GM12873 (cell line): ENCODE results near the gene EPB41L4B.

Experiments
- TF ChIP-seq, protein P1 (sequence below): IDR thresholded peaks from 2 replicates; pipeline ENCODE4 v1.5.1; 2012; ENCODE audit warnings: low read depth, mild to moderate bottlenecking, moderate library complexity, low read length, control low read depth; ENCODE audit not compliant: insufficient read depth; ENCODE audit errors: missing control alignments

EPB41L4B gene

DNA sequence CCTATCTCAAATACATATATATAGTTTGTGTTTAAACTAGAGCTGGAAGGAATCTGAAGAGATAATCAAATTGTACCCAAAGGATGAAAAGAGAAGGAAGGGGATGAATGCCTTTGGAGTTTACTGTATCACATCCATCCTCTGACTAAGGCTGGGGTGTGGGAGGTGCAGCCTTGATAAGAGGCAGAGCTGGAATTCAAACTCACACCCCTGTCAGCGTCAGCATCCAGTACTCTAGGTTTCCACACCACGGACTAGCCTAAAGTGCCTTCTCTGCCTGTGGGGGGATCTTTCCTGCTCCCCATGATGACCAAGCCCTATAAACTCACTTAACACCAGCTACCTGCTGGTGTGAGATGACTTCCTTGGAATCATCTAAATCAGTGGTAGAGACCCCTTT is 48.1 kb downstream of the EPB41L4B start:
- TF ChIP-seq, protein P1, sequence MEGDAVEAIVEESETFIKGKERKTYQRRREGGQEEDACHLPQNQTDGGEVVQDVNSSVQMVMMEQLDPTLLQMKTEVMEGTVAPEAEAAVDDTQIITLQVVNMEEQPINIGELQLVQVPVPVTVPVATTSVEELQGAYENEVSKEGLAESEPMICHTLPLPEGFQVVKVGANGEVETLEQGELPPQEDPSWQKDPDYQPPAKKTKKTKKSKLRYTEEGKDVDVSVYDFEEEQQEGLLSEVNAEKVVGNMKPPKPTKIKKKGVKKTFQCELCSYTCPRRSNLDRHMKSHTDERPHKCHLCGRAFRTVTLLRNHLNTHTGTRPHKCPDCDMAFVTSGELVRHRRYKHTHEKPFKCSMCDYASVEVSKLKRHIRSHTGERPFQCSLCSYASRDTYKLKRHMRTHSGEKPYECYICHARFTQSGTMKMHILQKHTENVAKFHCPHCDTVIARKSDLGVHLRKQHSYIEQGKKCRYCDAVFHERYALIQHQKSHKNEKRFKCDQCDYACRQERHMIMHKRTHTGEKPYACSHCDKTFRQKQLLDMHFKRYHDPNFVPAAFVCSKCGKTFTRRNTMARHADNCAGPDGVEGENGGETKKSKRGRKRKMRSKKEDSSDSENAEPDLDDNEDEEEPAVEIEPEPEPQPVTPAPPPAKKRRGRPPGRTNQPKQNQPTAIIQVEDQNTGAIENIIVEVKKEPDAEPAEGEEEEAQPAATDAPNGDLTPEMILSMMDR, result no peak

DNA sequence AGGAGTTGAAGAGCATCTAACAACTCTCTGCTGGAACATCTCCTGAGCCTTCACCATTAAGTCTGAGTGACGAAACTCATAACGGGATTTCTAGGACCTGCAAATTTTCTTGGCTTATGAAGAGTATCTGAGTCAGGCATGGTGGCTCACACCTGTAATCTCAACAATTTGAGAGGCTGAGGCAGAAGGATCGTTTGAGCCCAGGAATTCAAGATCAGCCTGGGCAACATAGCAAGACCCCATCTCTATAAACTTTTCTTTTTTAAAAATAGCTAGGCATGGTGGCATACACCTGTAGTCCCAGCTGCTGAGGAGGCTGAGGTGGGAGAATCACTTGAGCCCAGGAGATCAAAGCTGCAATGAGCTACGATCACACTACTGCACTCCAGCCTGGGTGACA is 48.8 kb downstream of the EPB41L4B start:
- TF ChIP-seq, protein P1, result no peak

DNA sequence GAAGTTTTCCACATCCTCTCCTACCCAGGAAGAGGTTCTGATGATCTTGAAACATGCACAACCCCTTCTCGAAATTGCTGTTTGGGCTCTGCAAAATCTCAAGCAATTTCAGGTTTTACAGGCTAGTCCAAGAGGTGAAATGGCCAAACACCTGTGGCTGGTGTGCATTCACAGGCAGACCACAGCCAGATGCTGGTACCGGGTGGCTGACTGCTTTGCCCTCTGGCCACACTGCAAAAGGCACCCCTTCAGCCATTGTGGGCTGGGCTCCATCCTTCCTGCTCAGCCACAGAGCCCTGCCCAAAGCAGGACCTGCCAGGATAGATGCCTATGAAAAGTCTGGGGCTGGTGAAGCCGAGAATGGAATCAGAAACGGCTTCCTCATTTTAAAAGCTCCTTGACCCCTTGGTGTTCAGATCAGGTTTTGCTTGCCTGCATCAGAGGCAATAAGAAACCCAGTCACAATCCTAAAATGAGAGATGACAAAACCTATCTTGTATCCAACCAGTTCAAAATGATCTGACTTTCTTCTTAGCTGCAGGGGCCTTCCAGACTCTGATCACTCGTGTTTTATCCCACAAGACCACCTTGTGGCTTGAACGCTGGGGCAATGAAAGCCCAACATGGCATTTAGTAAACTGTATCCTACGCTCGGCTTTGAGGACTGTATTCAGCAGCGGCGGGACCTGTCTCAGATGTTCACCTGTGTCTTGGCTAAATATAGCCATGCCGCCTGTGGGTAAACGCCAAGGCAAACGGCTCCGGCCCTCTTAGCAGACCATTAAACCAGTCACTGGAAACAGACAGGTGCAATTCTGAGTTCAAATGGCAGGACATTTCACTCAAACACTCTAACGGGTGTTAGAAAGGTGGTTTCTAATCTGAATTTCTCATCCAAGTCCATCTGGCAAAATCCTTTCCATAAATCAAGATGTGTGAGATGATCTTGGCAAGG is 49.6 kb downstream of the EPB41L4B start:
- TF ChIP-seq, protein P1, result no peak

- TF ChIP-seq, protein P1, result no peak
Observed at GRCh38 chr9:109270441-109270840, 50.4 kb downstream of the EPB41L4B start.

DNA sequence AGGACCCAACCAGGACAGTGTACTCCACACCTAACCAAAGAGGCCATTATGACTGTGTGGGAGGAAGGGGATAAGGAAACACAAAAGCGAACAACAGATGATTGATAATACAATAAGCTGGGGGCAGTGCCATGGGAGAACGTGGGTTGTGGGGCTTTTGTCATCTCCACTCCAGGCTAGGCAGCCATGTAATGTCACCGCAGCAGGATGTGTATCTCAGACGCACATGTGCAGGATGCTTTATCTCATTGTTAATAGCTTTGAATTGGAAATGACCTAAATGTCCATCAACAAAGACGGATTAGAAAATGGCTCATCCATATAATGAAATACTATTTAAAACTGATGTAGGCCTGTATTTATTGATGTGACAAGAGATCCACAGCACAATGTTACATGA is 51.0 kb downstream of the EPB41L4B start:
- TF ChIP-seq, protein P1, result no peak

- TF ChIP-seq, protein P1, result no peak
Observed at GRCh38 chr9:109269081-109269480, 51.8 kb downstream of the EPB41L4B start.

GRCh38 chr9:109267555-109267954 is 53.3 kb downstream of the EPB41L4B start:
- TF ChIP-seq, protein P1, result no peak
